Chondrocyte (in vitro differentiated cells): ENCODE data around the gene SIK2. TPM values are rescaled to one million over a fixed set of nuclear protein-coding genes. Genes with fewer than 3 reads are reported as not detected.

ENCODE experiments used
- DNase-seq: peaks from one replicate; pipeline ENCODE4 v3.0.0; 2021; ENCODE audit warnings: mixed read lengths, low spot score
- H3K27ac Mint-ChIP-seq: one replicate; pipeline ENCODE4 v1.8.0; 2021; ENCODE audit warnings: mild to moderate bottlenecking, moderate library complexity, mixed read lengths; ENCODE audit not compliant: unreplicated experiment
- H3K27me3 Mint-ChIP-seq: 2 replicates; pipeline ENCODE4 v1.8.0; 2021; ENCODE audit warnings: low read depth, mixed read lengths
- H3K36me3 Mint-ChIP-seq: 2 replicates; pipeline ENCODE4 v1.8.0; 2021; ENCODE audit warnings: low read depth, mixed read lengths
- H3K4me1 Mint-ChIP-seq: 2 replicates; pipeline ENCODE4 v1.8.0; 2021; ENCODE audit warnings: low read depth, mild to moderate bottlenecking, mixed read lengths
- H3K4me3 Mint-ChIP-seq: one replicate; pipeline ENCODE4 v1.8.0; 2021; ENCODE audit warnings: mild to moderate bottlenecking, moderate library complexity, mixed read lengths; ENCODE audit not compliant: unreplicated experiment
- H3K9me3 Mint-ChIP-seq: 2 replicates; pipeline ENCODE4 v1.8.0; 2021; ENCODE audit warnings: low read depth, mixed read lengths
- total RNA-seq: library from RNA; stranded (reverse); gene quantifications from 3 replicates; pipeline ENCODE4 v1.2.1, GENCODE V29; 2021
- TF ChIP-seq, protein P1 (sequence below): fragments of 200-600 bp; sonication (generic); IDR thresholded peaks from 2 replicates; pipeline ENCODE4 v1.5.0; 2021; ENCODE audit warnings: antibody characterized with exemption, mild to moderate bottlenecking, moderate library complexity

The SIK2 gene
- total RNA-seq, 1 donor from 2014 or later: 16.2 TPM

DNA sequence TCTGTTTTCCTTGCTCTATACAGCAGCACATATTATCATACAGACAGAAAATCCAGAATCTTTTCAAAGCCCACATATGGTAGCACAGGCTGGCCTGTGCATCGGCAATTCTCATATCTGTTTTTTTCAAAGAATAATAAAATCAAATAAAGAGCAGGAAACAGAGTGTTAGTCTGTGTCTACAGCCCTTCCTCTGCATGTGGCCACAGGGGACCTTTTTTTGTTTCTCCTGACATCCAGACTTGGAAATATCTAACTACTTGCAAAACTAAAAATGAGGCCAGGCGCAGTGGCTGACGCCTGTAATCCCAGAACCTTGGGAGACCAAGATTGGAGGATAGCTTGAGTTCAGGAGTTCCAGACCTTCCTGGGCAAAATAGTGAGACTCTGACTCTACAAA is 41.4 kb upstream of the SIK2 start:
- H3K27me3 Mint-ChIP-seq: no peaks in the 10 kb centered on the region
- H3K4me1 Mint-ChIP-seq: peaks cover 54% of the 10 kb centered on the region
- H3K27ac Mint-ChIP-seq: no peak overlapping the region
- no peak for DNase-seq
- H3K4me3 Mint-ChIP-seq: no peak overlapping the region
- H3K36me3 Mint-ChIP-seq: no peaks in the 10 kb centered on the region
- TF ChIP-seq, protein P1, sequence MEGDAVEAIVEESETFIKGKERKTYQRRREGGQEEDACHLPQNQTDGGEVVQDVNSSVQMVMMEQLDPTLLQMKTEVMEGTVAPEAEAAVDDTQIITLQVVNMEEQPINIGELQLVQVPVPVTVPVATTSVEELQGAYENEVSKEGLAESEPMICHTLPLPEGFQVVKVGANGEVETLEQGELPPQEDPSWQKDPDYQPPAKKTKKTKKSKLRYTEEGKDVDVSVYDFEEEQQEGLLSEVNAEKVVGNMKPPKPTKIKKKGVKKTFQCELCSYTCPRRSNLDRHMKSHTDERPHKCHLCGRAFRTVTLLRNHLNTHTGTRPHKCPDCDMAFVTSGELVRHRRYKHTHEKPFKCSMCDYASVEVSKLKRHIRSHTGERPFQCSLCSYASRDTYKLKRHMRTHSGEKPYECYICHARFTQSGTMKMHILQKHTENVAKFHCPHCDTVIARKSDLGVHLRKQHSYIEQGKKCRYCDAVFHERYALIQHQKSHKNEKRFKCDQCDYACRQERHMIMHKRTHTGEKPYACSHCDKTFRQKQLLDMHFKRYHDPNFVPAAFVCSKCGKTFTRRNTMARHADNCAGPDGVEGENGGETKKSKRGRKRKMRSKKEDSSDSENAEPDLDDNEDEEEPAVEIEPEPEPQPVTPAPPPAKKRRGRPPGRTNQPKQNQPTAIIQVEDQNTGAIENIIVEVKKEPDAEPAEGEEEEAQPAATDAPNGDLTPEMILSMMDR: no peak
- no peaks in the 10 kb centered on the region for H3K9me3 Mint-ChIP-seq

DNA sequence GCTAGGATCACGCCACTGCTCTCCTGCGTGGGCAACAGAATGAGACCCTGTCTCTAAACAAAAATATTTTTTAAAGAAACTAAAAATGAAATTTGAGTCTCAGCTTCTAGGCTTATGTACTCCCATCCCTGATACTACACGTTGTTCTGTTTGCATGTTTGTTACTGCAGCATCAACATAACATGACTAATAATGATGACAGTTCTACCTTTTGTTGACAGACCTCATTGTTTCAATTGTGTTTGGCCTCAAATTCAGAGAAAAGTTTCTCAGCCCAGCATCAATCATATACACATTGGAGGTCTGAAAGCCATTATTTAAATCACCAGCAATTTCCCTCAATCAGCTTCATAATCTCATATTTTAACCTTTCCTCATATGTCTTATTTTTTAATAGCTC is 40.9 kb upstream of the SIK2 start:
- TF ChIP-seq, protein P1: no peak
- Mint-ChIP-seq H3K4me1 (peaks cover 52% of the 10 kb centered on the region), H3K9me3 (no peaks in the 10 kb centered on the region), H3K27ac (no peak overlapping the region), H3K27me3 (no peaks in the 10 kb centered on the region), H3K4me3 (no peak overlapping the region), H3K36me3 (no peaks in the 10 kb centered on the region)
- DNase-seq: no peak

DNA sequence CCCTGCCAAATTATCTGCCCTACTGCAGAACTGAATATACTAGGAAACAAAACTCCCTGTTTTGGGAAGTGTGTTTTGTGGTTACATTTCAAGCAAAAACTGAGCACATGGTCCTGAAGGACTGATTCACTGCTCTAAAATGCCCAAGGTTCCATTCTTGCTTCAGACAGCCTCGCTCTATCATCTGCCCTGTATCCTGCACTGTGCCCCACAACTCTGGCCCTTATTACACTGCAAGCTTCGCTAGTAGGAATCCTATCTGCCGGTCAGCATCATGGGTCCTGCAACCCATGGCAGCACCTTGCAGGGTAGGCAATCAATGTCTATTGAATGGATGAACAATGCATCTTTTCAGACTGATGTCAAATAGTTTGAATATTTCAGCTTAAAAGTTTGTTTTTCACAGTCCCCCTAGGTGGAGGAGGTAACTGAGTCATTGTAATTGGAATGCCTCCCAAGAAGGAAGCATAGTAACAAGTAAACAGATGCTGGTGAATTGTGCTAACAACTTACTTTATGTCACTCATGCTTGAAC is 40.4 kb upstream of the SIK2 start:
- H3K4me1 Mint-ChIP-seq: peaks cover 47% of the 10 kb centered on the region
- no peak overlapping the region for H3K4me3 Mint-ChIP-seq
- no peaks in the 10 kb centered on the region for H3K9me3 Mint-ChIP-seq
- DNase-seq: no peak
- no peak overlapping the region for H3K27ac Mint-ChIP-seq
- TF ChIP-seq, protein P1: no peak
- no peaks in the 10 kb centered on the region for H3K36me3 Mint-ChIP-seq
- H3K27me3 Mint-ChIP-seq: no peaks in the 10 kb centered on the region

DNA sequence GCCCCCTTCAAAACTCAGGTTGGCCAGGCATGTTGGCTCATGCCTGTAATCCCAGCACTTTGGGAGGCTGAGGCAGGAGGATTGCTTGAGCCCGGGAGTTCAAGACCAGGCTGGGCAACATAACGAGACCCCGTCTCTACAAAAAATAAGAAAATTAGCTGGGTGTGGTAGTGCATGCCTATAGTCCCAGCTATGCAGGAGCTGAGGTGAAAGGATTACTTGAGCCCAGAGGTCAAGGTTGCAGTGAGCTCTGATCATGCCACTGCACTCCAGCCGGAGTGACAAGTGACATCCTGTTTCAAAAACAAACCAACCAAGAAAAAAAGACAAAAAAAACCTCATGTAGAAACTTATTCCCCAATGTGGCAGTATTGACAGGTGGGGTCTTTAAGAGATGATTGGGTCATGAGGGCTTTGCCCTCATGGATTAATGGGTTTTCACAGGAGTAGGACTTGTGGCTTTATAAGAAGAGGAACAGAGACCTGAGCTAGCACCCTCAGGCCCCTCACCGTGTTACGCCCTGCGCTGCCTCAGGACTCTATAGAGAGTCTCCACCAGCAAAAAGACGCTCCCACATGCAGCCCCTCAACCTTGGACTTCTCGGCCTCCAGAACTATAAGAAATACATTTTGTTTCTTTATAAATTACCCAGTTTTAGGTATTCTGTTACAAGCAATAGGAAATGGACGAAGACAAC is 39.4 kb upstream of the SIK2 start:
- TF ChIP-seq, protein P1: no peak
- Mint-ChIP-seq H3K9me3 (no peaks in the 10 kb centered on the region), H3K27ac (no peak overlapping the region), H3K4me1 (peaks cover 37% of the 10 kb centered on the region), H3K36me3 (no peaks in the 10 kb centered on the region), H3K27me3 (no peaks in the 10 kb centered on the region), H3K4me3 (no peak overlapping the region)
- no peak for DNase-seq

DNA sequence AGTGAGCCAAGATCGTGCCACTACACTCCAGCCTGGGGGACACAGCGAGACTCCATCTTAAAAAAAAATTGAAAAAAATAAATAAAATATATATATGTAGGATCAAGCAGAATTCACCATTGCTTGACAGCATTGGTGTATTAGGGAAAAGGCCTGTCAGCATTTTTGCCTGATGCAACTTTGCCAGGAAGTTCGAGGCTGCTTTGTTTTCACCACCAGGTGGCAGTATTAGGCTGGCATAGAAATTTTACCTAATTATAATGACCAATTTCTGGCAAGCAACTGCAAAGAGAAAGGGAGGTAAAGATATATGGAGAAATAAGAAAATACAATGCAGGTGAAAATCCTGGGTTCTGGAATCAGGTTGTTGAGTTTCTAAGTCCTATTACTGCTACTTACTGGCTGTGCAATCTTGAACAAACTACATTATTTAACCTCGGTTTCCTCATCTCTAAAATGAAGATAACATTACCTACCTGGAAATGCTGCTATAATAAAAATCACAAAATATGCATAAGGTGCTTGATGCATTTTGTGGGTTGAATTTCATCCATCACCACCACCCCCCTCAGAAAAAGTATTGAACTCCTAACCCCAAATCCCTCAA is 37.0 kb upstream of the SIK2 start:
- H3K4me1 Mint-ChIP-seq: peaks cover 24% of the 10 kb centered on the region
- H3K36me3 Mint-ChIP-seq: no peaks in the 10 kb centered on the region
- H3K27me3 Mint-ChIP-seq: no peaks in the 10 kb centered on the region
- no peak overlapping the region for H3K4me3 Mint-ChIP-seq
- DNase-seq: no peak
- no peaks in the 10 kb centered on the region for H3K9me3 Mint-ChIP-seq
- no peak overlapping the region for H3K27ac Mint-ChIP-seq
- TF ChIP-seq, protein P1: peak; percentile 97
